NOMO-1 (cell line): ENCODE results near the gene KIAA1671.
A peak's percentile ranks its signal among the peaks of the same experiment; 100 is the strongest.
"Not testable (repeated sequence)": the region's sequence is repeated elsewhere in the genome, so short reads cannot be mapped to it uniquely, and the experiment has no call there.

Source experiments
- DNase-seq, 2 experiments: peaks; one replicate each; lab custom pipeline; 2025; ENCODE audit not compliant: unreplicated experiment in 2 of 2; lab: John Stamatoyannopoulos, UW

KIAA1671 gene

GRCh38 chr22:24951942-24952836, at the start of gene KIAA1671:
TSS of gene KIAA1671 (plus strand) at chr22:24952716. CDS start at chr22:25028000, 75,284 bp downstream.
- peak; percentile 55 to 73 for DNase-seq

GRCh38 chr22:24905909-24906308, 46.6 kb upstream of the KIAA1671 start:
- DNase-seq = no peak

- not testable (repeated sequence) for DNase-seq
Observed at GRCh38 chr22:24907101-24907500, 45.4 kb upstream of the KIAA1671 start.

GRCh38 chr22:24920029-24920428, 32.5 kb upstream of the KIAA1671 start:
- no peak for DNase-seq

GRCh38 chr22:24925586-24926427, 26.7 kb upstream of the KIAA1671 start:
- no peak for DNase-seq

GRCh38 chr22:24926428-24926725, 26.1 kb upstream of the KIAA1671 start:
- DNase-seq = no peak

- DNase-seq = no peak
Observed at GRCh38 chr22:24926849-24927579, 25.5 kb upstream of the KIAA1671 start.

- DNase-seq = no peak
Observed at GRCh38 chr22:24928322-24928721, 24.2 kb upstream of the KIAA1671 start.

- no peak for DNase-seq
Observed at GRCh38 chr22:24930678-24931077, 21.8 kb upstream of the KIAA1671 start.

- no peak for DNase-seq
Observed at GRCh38 chr22:24935771-24936483, 16.6 kb upstream of the KIAA1671 start.

GRCh38 chr22:24937114-24937513, 15.4 kb upstream of the KIAA1671 start:
- DNase-seq = peak in 1 of 2 experiments; percentile 6

- peak; percentile 37 to 46 for DNase-seq
Observed at GRCh38 chr22:24938741-24939341, 13.7 kb upstream of the KIAA1671 start.

GRCh38 chr22:24942301-24942700, 10.2 kb upstream of the KIAA1671 start:
- no peak for DNase-seq

- DNase-seq = no peak
Observed at GRCh38 chr22:24944217-24944937, 8.1 kb upstream of the KIAA1671 start.

- no peak for DNase-seq
Observed at GRCh38 chr22:24945430-24945829, 7.1 kb upstream of the KIAA1671 start.

GRCh38 chr22:24947383-24947782, 5.1 kb upstream of the KIAA1671 start:
- DNase-seq = no peak

GRCh38 chr22:24947881-24948280, 4.6 kb upstream of the KIAA1671 start:
- DNase-seq = no peak

GRCh38 chr22:24948356-24949202, 3.9 kb upstream of the KIAA1671 start:
- no peak for DNase-seq
